GM21528 (cell line): Measurements from ENCODE around the gene CFH.
A peak's percentile ranks its signal among the peaks of the same experiment; 100 is the strongest.
"Not testable (repeated sequence)": the region's sequence is repeated elsewhere in the genome, so short reads cannot be mapped to it uniquely, and the experiment has no call there.

Source experiments
- ATAC-seq: cut with Tn5 transposase; IDR thresholded peaks from one replicate; pipeline ENCODE4 v1.9.1; 2021; ENCODE audit warnings: mild to moderate bottlenecking, moderate library complexity; ENCODE audit not compliant: unreplicated experiment, low FRiP score

Gene CFH

DNA sequence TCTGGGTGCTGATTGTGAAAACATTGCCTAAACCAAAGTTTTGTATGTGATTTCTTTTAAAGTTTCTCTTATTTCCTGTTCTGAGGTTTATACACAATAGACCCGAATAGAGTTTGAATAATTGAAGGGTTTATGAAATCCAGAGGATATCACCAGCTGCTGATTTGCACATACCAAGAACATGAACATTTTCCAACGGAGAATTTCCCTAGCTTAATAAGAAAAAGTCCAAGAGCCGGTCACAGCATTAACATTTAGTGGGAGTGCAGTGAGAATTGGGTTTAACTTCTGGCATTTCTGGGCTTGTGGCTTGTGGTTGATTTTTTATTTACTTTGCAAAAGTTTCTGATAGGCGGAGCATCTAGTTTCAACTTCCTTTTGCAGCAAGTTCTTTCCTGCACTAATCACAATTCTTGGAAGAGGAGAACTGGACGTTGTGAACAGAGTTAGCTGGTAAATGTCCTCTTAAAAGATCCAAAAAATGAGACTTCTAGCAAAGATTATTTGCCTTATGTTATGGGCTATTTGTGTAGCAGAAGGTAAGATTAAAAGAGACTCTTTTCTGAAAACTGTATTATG is at the start of gene CFH:
Gene CFH (plus strand): TSS at position 407 of the 579 bp plus-strand sequence. CDS start 75 bp downstream, at position 482.
- ATAC-seq: no peak

DNA sequence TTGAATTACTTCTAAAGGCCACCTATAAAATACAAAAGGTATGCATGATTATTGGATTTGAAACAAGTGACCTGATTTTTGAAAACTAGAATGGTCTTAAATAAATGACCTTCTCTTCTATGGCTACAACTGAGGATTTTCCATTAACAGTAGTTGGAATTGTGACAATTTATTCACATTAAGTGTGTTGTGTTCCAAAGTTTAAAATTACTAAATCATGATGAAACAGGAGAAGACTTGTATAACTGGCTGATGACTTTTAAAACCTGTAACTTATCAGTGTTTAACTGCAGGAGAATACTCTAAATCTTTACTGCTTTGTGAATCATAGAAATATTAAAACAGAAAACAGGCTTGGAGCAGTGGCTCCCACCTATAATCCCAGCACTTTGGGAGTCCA is 48.2 kb upstream of the CFH start:
- no peak for ATAC-seq

- ATAC-seq: no peak
These were observed 43.9 kb upstream of the CFH start for GRCh38 chr1:196607981-196608380.

DNA sequence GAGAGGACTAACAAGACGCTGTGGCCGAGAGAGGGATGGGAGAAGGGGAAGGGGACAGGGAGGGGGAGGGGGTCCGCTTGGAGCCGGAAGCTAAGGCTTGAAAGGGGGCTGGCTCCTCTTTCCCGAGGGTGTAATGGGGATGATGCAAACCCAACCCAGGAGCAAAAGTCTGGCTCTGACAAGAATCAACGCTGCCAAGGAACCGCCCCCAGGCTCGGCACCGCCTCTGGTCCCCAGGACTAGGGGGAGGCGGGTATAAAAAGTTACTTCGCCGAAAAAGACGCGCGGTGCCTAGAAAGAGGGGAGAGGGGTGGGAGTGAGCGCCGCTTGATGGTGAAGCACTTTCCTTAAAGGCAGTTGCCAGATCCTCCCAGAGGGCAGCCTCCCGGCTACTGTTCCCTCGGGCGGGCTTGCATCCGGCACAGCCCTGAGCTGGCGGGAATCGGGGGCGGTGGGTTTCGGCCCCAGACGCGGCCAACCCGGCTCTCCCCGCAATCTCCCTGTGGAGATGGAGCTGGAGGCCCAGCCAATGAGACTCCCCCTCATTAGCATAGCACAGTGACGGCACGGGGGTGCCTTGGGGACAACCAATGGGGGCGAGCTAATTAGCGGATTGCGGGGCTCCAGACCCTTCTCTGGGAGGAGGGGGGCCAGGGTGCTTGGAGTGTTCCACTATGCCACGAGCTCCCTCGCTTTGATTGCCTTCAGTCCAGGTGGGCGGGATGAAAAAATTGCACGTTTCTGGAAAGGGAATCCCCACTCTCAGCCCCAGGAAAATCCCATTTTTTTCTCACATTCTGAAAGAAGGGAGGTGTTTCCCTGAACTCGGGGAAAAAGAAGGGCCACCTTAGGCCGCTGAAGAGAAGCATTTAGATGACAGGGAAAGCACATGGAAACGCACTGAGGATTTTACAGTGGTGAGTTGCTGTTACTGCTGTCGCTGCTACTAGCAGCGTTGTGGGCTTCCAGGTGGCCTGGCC is 43.2 kb upstream of the CFH start, which contains the start of gene KCNT2:
Gene KCNT2 (minus strand): TSS at position 51 of the 980 bp plus-strand sequence. CDS start 131 bp downstream, outside the sequence.
- no peak for ATAC-seq

- ATAC-seq: no peak
These were observed 42.5 kb upstream of the CFH start for GRCh38 chr1:196609370-196609737.

GRCh38 chr1:196611873-196612272 is 40.0 kb upstream of the CFH start:
- no peak for ATAC-seq

- ATAC-seq: no peak
These were observed 32.1 kb upstream of the CFH start for GRCh38 chr1:196619721-196620120.

- ATAC-seq: no peak
These were observed 28.8 kb upstream of the CFH start for GRCh38 chr1:196623079-196623478.

DNA sequence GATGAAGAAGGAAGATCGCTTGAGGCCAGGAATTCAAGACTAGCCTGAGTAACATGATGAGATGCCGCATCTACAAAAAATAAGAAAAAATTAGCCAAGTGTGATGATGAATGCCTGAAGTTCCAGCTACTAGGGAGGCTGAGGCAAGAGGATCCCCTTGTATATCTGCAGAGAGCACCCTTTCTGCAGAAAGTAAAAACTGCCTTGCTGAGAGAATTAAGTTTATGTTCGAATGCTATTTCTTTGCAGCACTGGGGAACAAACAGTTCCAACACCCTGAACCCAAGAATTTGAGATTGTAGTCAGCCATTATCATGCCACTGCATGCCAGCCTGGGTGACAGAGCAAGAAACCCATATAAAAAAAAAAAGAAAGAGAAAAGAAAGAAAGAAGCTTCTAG is 23.0 kb upstream of the CFH start:
- ATAC-seq: no peak

DNA sequence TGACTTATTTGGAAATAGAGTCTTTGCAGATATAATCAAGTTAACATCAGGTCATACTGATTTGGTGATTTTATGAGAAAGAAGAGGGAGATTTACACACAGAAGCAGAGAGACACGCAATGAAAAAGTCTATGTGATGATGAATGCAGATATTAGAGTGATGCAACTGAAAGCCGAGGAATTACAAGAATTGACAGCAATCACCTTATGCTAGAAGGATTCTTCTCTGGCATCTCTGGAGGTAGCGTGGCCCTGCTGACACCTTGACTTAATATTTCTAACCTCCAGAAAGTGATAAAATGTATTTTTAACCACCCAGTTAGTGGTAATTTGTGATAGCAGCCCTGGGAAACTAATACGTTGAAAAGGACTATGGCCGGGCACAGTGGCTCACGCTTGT is 14.2 kb upstream of the CFH start:
- ATAC-seq: no peak

DNA sequence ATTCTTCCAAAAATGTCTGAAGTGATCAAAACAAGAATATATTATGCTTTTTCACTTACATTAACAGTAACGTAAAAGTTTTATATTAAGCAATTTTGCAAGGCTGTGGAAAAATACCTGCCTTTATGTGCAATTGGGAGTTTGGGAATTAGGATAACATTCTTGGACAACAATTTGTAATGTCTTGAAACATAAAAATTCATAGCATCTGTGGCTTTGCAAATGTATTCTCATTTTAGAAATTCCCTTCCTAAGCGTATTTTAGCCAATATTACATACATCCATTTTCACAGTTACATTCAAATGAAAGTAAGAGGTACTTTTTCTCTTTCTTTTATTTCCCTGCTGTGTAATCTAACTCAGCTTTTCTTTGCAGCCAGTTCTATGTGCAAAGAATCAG is 13.4 kb upstream of the CFH start:
- ATAC-seq: no peak

DNA sequence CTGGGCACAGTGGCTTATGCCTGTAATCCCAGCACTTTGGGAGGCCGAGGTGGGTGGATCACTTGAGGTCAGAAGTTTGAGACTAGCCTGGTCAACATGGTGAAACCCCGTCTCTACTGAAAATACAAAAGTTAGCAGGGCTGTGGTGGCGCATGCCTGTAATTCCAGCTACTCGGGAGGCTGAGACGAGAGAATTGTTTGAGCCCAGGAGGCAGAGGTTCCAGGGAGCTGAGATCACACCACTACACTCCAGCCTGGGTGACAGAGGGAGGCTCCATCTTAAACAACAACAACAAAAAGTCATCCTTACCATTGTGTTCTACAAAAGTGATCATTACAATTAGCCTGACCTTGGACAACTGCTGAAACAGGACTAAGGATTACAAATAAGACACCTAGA is 12.6 kb upstream of the CFH start:
- not testable (repeated sequence) for ATAC-seq

DNA sequence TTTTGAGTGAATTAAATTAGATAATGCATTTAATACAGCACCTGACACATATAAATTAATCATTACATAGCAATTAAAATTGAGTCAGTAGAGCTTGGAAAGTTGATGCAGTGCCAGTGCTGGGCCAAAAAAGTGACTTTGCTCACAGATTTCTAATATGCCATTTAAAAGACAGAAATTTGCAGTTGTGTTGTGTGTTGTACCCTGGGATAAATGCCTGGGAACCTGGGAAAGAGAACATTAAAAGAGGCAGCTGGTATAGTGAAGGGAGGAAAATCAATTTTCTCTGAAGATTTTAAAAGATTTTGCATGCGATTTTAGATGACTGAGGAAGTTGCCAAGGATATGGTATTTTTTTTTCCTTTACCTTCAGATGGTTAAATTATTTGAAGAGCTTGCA is 10.9 kb upstream of the CFH start:
- no peak for ATAC-seq

GRCh38 chr1:196649990-196650389 is 1.9 kb upstream of the CFH start:
- ATAC-seq: no peak

GRCh38 chr1:196650403-196650802 is 1.4 kb upstream of the CFH start:
- ATAC-seq: no peak

- no peak for ATAC-seq
These were observed 764 bp upstream of the CFH start for GRCh38 chr1:196651079-196651478.

DNA sequence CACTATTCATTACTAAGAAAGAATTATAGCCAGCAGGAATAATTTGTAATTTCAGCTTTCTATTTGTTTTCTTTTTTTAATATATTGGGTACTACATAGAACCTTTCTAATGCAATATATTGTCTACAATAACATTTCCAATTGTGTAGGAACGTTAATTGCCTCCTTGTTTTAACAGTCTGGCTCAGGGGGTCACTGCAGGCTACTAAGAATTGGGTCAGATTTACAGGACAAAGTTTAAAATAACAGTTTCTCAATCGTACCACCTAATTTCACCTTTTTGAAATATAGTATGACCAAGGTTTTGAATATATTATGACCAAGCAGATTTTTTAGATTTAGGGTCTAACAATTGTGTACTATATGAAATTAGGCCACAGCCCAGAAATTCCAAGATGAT is 2.4 kb downstream of the CFH start:
- ATAC-seq: no peak

GRCh38 chr1:196655071-196655470 is 3.2 kb downstream of the CFH start:
- no peak for ATAC-seq

GRCh38 chr1:196655494-196655893 is 3.7 kb downstream of the CFH start:
- no peak for ATAC-seq

GRCh38 chr1:196659471-196659870 is 7.6 kb downstream of the CFH start:
- no peak for ATAC-seq

DNA sequence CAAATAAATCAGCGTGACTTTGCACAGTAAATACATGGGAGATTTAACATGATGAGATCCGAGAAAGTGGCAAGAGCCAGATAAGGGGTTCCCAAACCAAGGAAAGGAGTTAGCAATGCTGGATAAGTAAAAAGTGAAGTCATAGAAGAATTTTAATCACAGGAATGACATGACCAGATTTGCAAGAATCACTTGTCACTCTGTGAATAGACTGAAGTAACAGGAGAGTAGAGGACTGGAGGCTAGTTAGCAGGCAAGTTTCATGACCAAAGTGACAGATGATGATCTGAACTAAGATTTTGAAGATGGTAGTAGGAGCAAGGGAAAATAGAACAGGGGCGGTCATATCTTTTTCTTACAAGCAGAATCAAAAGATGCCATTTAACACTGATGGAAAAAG is 8.4 kb downstream of the CFH start:
- ATAC-seq: no peak

GRCh38 chr1:196660852-196661251 is 9.0 kb downstream of the CFH start:
- peak; percentile 84 for ATAC-seq
